Middle frontal gyrus (tissue), 1 donor: ENCODE measurements around the gene SUGCT.
"Not testable (repeated sequence)": the region's sequence is repeated elsewhere in the genome, so short reads cannot be mapped to it uniquely, and the experiment has no call there.

Experiments used
- DNase-seq: peaks from one replicate; pipeline ENCODE4 v3.0.0-alpha.2; 2015; ENCODE audit warnings: low spot score; ENCODE audit errors: extremely low spot score

Gene SUGCT

DNA sequence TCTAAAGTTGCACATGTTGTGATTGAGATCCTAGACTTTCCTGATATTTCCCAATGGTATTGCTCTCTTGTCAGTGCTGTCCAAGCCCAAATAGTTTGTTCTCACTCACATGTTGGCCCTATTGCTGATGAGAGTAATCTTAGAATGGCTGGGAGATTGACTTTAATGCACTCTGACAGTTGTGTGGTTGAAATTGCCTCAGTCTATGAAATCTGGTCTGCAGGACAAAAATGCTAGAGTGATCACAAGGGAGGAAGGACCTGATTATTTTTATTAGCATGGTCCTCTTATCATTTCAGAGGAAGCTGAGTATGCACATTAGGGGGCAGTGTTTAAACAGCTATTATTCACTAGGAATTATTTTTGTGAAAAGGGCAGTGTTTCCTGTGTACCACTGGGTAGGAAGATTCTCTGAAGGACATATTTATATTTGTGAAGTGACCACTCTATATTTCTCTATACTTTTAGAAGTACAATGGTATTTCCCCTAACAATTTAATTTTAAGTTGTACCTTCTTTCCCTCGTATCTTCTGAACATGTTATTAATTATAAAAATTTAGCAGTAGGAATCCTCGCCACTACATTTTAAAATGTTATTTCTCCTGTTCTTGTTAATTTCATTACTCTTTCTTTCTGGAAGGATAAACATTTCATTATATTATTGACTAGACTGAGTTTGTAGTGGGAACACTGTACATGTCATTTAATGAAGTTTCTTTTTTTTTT lies 64.4 kb downstream of the SUGCT start:
- no peak for DNase-seq

DNA sequence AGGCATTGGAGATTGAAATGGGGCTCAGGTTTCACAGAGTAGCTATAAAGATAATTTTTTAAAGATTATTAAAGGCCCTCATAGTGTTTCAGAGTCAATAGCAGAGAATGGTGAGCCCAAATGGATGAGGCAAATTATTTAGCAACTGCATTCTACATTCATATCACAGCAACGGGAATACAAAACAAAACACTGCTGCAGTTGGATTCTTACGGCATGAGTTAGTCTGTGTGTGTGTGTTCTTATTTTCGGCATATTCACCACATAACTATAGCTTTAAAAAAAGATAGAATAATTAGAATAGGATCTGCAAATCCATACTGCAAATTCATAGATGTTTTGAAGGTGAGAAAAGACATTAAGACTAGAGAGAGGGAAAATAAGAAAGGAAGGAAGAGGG lies 66.0 kb downstream of the SUGCT start:
- no peak for DNase-seq

DNA sequence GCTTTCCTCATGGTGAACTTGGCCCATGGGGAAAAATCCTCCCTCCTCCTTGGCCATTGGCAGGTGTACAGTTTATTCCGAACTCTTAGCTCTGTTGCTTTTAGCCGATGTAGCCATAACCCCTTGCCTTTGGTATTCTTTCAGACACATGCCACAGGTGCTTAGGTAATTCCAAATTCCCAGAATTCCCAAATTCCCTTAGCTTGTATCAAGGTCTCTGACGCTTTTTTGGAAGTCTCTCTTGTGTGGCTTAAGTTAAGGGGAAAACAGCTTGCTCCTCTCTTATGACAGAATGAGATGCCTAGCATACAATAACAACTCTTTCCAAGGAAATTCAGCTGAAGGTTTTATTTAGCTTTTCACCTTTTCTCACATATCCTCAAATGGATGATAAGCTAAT lies 68.0 kb downstream of the SUGCT start:
- no peak for DNase-seq

DNA sequence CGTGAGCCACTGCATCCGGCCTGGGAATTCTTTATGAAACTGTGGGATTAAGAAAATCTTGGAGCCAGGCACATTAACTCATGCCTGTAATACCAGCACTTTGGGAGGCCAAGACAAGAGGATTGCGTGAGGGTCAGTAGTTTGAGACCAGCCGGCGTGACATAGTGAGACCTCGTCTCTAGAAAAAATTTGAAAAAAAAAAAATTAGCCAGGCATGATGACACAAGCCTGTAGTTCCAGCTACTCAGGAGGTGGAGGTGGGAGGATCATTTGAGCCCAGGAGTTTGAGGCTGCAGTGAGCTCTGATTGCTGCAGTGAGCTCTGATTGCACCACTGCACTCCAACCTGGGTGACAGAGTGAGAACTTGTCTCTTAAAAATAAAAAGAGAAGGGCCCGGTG lies 69.8 kb downstream of the SUGCT start:
- DNase-seq, result no peak

DNA sequence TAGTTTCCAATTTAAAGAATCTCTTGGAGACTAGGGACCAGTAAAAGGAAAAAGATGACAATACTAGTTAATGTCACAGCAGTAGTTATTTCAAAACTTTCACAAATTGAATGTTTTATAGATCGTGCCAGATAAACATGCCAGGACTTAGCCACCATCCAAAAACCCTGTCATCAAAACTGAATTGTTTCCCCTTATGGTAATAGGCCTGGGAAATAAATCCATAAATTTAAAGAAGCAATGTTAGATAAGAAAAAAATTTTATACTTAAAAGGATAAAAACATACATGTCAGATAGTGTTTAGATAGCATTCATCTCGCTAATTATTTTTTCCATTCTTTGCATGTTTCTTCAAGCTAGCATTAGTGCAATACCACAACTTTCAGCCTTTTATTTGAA lies 71.2 kb downstream of the SUGCT start:
- no peak for DNase-seq

DNA sequence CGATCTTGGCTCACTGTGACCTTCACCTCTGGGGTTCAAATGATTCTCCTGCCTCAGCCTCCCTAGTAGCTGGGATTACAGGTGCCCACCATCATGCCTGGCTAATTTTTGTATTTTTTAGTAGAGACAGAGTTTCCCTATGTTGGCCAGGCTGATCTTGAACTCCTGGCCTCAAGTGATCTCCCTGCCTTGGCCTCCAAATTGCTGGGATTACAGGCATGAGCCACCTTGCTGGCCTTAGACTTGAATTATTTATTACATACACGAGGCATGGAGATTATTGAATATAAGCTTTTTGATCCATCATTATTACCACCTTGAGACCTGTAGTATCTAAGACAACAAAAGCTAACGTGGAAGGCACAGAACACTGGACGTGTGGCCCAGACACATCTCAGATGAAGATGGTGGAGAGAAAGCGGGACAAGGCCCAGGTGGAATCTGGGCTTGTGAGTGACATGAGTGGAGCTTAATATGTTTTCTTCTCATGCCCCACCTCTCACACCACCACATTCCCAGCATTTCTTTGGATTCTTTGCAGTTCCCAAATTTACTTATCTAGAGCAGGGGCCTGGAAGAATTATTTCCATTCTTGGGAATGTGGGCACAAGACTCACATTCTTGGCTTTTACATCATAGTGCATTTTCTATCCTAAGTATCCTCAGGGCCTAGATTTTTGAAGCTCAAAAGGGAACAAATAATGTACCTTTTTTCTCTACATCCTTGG lies 76.6 kb downstream of the SUGCT start:
- no peak for DNase-seq

DNA sequence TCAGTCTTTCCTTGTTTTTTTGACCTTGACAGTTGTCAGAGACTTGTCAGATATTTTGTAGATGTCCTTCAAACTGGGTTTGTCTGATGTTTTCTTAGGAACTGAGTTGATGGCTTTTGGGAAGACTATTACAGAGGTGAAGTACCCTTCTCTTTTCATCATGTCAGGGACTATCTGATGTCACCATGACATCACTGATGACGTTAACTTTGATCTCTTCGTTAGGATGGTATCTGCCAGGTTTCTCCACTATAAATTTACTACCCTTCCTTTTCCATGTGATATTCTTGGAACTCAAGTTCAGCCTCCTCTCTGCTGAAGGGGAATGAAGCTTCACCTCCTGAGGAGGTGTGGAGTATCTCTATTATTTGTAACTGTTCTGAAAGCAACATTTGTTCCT lies 78.5 kb downstream of the SUGCT start:
- DNase-seq, result no peak

DNA sequence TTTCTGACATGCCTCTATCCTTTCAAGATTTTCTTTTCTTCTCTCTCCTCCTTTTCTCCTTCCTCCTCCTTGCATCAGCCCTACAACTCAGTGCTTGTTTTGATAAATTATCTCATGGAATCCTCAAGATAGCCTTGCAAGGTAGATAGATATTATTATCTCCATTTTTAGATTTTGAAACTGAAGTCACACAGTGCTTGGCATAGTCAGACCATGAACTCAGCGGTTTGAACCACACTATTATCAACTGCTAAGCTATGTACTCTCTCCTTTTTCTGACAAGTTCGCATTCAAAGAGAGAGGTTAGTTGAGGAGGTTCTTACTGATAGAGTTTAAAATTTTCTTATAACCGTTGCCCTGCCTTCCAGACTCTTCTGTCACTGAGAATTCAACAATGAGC lies 79.1 kb downstream of the SUGCT start:
- DNase-seq, result no peak

DNA sequence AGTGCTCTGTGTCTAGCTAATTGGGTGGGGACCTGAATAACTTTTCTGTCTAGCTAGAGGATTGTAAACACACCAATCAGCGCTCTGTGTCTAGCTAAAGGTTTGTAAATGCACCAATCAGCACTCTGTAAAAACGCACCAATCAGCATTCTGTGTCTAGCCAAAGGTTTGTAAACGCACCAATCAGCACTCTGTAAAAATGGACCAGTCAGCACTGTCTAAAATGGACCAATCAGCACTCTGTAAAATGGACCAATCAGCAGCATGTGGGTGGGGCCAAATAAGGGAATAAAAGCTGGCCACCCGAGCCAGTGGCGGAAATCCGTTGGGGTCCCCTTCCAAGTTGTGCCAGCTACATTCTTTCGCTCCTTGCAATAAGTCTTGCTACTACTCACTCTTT lies 83.8 kb downstream of the SUGCT start:
- not testable (repeated sequence) for DNase-seq

DNA sequence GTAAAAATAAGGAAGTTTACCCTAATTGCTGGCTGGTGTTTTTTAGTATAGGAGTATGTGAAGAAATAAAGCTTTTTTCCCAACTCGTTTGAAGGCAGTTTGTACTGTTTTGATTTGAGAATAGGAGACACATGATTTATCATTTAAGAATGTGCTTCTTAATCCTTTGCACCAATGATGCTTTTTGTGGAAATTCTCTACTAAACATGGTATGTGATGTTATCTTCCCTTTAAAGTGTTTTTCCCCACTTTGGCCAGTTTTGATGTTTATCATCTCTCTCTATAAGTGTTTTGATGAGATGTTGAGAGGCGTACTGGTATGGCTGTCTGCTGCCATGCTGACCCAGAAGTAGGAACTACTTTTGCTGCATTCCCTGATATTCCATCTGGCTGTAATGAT lies 85.1 kb downstream of the SUGCT start:
- DNase-seq, result no peak

DNA sequence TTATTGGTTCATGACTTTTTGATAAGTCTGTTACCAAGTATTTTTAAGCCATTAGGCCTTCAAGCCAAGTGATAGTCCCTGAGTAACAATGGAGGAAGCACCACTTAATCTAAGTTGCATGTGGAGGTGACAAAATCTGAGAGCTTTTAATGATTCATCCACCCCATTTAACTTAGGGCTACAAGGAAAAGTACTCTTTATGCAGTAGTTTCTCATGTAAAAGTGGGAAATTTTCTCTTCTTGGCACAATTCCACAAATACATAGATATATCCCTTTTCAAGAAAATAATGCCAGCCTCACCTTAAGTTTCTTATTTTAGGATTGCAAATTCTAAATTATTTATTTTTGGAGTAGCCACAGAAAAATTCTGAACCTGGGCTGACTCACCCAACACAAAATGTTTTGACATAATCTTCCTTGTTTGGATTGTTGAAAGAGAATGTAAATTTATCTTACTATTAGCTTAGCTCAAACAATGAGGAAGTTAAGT lies 85.7 kb downstream of the SUGCT start:
- no peak for DNase-seq

DNA sequence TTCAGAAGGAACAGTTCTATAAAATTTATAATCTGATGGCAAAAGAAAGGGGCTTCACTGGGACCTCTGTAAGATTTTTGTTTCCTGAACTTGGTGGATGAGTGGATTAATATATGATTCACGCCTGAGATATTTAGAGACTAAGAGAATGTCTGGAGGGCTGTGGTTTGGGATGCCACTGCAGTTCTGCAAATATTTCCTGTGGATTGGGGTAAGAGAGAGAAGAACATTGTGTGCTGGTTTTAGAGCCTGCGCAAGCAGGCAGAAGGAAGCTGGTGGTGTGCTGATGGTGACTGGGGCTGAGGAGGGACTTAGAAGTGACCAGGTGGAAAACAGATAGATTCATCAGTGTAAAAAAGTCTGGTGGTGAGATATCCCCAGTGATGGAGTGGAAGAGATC lies 87.0 kb downstream of the SUGCT start:
- DNase-seq, result no peak

DNA sequence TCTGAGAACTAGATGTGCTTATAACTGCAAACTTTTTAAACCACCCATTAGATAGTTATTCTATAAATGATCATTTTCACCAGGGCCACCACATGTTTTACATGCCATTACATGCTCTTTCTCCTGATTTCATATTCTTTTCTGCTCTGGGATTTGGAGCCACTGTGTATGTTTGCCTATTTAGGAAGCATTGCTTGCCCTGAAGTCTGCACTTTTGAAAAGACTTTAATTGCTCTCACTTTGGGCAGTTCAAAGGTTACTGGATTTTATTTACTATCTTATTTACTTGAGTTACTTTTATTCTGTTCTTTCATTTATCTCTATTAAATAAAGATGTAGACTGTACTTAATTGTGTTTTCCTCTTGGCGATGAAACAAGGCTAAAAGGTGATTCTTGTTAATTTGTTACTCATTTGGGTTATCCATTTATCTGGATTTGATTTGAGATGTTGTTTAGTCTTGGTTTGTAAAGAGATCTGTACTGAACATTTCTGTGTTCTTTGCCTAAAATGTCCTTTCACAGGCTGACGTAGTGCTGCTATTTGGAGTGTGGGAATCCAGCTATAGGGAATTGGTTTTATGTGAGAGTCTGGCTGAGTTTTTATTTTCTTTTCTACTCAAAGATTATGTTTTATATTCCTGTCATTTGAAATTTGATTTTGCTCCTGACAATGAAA lies 88.8 kb downstream of the SUGCT start:
- no peak for DNase-seq

DNA sequence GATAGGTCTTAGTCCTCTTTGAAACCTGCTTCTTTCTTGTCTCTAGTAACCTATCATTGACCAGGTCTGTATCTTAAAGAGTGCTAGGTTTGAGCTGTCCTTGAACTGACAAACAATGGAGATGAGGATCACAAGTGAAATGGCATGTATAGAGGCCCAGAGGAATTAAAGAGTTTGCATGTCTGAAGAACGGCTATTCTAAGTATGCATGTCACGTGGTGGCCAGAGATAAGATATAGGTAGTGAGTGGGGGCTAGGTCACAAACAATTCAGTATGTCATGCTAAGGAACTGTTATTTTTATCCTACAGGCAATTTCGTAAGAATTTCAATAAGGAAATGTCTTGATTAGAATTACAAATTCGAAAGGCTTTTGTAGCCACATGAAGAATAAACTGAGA lies 95.3 kb downstream of the SUGCT start:
- no peak for DNase-seq

DNA sequence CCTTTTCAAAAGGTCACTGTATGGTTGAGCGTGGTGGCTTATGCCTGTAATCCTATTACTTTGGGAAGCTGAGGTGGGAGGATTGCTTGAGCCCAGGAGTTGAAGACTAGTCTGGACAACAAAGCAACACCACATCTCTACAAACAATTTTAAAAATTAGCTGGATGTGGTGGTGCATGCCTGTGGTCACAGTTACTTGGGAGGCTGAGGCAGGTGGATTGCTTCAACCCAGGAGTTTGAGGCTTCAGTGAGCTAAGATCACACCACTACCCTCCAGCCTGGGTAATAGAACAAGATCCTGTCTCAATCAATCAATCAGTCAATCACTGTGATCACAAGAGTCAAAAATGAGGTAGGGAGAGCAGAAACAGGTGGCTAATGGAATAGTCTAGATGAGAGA lies 97.0 kb downstream of the SUGCT start:
- DNase-seq, result no peak

DNA sequence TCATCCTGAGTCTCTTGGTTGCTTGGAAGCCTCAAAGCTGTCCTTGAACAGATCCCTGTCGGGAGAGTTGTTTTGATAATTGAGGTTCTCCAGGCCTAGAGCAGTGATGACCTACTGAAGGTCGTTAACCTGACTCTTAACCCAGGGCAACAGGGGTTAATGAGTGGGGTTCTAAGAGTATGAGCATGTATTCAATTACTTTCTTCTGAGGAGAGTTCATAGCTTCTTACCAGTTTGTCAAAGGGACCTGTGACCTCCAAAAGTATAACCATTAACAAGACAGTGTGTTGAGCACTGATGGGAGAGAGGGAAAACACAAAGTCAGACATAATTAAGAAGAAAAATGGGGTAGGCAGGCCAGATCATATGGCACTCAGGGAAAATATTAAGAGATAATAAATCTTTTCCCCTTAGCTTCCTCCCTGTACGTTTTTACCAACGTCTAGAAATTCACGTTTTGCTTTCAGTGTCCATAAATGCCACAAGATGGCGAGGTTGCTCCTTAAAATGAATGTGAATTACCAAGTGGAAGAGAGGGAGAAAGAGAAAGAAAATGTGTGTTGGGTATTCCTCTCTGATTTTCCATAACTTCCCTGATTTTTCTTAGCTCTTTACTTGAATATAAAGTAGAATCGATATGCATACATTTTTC lies 97.6 kb downstream of the SUGCT start:
- peak; percentile 36 for DNase-seq

DNA sequence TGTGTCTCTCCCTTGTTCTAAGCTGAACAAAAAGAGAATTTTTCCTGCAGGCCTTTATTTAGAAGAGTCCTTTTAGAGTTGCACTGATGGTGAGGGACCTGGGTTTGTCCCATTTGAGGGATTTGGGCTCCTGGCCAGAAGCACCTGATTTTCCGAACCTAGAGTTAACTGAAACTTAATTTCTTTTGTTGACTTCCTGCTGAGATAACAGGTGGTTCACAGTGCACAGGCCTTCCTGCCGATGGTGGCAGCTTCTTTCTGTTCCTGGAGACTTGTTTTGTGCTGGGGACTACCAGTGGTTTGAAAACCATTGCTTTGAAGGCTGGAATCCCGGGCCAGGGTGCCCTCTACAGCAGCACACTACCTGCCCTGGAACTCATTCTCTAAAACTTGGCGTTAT lies 99.2 kb downstream of the SUGCT start:
- no peak for DNase-seq

DNA sequence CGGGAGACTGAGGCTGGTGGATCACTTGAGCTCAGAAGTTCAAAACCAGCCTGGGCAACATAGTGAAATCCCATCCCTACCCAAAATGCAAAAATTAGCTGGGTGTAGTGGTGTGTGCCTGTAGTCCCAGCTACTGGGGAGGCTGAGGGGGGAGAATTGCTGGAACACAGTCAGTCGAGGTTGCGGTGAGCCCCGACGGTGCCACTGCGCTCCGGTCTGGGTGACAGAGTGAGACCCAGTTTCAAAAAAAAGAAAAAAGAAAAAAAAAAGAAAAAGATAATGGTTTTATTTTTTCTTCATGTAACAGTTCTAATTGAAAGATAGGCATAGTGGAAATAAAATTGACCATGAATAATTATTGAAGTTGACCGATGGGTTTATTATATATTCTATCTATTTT lies 99.9 kb downstream of the SUGCT start:
- DNase-seq, result no peak

DNA sequence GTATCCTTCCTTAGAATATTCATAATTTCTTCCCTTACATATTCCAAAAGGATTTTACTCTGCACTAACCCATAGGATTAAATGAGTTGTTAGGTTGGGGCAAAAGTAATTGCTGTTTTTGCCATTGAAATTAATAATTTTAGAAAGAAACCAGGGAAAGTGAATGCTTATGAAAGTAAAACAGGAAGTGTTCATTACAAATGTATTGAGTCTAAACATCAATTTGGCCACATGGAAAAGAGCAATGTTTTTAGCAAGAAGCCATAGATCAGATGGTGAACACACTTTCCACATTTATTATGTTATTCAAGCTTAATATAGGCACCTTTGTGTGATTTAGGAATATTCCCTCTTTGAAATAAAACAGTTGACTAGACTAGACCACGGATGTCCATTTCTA lies 102.9 kb downstream of the SUGCT start:
- no peak for DNase-seq

DNA sequence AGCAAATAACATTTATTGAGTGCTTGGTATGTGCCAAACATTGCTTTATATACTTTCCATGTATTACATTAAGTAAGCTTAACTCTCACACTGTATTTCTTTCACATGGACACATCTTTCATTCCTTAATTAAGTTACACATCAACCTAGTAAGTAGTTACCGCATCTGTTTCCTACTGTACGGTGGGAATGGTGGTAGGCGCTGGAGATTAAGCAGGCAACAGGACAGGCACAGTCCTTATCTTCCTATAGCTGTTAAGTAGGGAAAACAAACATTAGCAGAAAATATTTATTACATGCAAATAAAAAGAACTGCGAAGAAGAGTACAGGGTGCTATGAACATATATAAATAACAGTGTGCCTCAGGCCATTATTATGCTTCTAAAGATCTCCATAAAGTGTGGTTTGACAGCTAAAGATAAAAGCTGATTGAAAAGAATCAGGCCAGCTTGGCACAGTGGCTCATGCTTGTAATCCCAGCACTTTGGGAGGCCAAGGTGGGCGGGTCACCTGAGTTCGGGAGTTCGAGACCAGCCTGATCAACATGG lies 105.0 kb downstream of the SUGCT start:
- DNase-seq, result no peak

DNA sequence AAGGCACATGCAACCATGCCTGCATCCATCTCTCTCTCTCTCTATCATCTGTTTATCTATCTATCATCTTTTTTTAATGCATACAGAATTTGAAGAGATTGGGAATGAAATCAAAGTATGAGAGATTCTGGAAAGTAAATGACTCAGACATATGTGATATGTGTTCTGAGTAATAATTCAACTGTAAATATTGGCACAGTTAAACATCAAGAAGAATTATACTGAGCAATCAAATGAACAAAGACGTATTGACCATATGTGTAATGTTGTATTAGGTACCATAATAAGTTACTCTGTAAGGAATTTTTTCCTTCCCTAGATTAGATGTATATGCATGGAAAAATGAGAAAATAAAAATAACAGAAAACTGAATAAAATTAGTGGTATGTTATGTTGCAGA lies 108.3 kb downstream of the SUGCT start:
- DNase-seq, result no peak

DNA sequence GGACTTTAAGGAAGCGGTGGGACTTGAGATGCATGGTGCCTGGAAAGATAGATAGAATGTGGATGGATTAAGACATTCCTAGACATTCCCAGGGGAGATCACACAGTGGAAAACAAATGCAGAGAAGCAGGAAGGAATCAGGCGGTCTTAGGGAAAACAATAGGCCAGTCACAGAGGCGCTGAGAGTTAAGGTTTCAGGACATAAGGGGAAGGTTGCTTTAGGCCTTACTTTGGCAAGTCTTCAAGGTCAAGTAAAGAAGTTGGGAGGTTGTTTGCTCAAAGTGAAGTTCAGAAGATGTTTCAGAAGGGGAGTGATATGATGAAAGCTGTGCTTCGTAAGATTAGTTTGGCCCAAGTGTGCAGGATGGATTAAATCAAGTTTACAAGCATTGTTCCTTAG lies 109.4 kb downstream of the SUGCT start:
- DNase-seq, result no peak
